ENCODE results near the gene PALM.

PALM gene

GRCh38 chr19:752652-753517, 44.1 kb downstream of the PALM start:
- DNase-seq, result no peak

DNA sequence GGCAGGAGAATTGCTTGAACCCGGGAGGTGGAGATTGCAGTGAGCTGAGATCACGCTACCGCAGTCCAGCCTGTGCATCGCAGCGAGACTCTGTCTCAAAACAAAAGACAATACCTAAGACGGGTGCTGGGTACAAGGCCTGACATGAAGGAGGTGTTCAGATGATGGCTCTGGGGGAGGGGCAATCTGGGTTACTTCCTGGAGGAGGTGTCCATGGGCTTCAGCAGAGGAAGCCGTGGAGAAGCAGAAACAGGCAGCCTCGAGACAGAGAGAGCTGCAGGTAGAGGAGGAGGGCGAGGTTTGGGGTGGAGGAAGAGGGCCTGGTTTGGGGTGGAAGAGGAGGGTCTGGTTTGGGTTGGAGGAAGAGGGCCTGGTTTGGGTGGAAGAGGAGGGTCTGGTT, 45.8 kb downstream of the PALM start:
- DNase-seq, result no peak

DNA sequence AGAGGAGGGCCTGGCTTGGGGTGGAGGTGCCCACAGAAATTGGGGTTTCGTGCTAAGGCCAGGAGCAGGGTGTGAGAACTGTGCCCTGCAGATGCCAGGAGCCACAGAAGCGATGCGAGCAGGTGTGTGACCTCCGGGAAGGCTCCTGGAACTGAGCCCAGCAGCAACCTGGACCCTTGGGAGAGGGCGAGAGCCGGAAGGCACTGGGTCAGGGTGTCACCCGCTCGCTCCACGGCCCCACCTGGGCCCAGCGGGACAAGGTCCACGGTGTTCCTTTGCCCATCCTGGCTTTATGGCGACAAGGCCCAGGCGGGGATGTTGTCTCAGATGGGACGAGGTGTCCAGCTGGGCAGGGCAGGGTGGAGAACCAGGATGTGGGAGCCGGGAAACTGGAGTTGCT, 46.3 kb downstream of the PALM start:
- DNase-seq, result no peak

DNA sequence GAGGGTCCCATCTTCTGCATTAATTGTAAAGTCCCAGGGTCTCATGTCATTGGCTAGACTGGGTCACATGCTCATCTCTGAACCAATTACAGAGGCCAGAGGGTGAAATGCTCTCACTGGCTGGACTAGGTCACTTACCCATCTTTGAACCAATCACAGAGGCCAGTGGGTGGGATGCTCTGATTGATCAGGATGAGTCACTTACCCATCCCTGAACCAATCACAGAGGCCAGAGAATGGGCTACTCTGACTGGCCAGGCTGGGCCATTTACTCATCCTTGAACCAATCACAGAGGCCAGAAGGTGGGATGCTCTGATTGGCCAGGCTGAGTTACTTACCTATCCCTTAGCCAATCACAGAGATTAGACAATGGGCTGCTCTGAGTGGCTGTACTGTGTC, 47.5 kb downstream of the PALM start:
- no peak for DNase-seq

GRCh38 chr19:756821-757688, 48.3 kb downstream of the PALM start:
- no peak for DNase-seq

GRCh38 chr19:757811-758668, 49.3 kb downstream of the PALM start:
- no peak for DNase-seq

- DNase-seq, result no peak
Observed at GRCh38 chr19:763181-763580, 54.4 kb downstream of the PALM start.

GRCh38 chr19:763869-764268, 55.1 kb downstream of the PALM start:
- DNase-seq, result no peak

DNA sequence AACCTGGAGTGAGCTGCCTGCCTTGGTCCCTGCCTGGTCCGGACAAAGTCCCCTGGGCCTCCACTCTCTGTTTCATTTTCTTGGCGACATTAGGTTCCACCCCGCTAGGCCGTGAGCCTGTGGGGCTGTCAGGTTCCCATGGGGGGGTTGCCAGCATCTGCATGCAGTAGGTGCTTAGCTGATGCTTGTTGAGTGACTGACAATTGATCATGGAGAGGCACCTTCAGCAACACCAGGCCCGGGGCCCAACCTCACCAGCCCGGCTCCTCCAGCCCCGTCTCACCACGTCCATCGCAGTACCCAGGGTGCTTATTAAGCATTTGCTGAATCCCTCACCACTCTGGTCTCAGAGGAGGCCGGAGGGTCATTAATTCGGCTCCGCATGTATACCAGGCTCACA, 55.6 kb downstream of the PALM start:
- DNase-seq, result no peak

DNA sequence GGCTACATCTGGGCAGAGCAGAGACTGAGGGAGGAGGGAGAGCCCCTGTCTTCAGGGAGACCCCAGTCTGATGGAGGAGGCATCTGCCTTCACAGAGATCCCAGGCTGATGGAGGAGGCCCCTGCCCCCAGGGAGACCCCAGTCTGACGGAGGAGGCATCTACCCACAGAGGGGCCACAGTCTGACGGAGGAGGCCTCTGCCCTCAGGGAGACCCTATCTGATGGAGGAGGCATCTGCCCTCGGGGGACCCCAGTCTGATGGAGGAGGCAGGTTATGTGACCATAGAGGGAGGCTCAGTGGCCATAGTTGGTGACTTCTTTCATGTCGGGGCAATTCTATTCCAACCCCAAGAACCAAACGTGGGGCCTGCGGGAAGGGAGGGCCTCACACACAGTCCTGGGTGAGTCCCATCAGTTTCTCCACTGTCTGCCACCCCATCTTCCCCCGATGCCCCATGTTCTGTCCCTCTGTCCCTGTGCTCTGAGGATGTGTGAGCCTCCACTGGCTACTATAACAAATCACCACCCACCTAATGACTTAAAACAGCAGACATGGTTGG, 56.5 kb downstream of the PALM start:
- no peak for DNase-seq

GRCh38 chr19:768424-768823, 59.7 kb downstream of the PALM start:
- no peak for DNase-seq

- DNase-seq, result no peak
Observed at GRCh38 chr19:769616-770015, 60.9 kb downstream of the PALM start.

DNA sequence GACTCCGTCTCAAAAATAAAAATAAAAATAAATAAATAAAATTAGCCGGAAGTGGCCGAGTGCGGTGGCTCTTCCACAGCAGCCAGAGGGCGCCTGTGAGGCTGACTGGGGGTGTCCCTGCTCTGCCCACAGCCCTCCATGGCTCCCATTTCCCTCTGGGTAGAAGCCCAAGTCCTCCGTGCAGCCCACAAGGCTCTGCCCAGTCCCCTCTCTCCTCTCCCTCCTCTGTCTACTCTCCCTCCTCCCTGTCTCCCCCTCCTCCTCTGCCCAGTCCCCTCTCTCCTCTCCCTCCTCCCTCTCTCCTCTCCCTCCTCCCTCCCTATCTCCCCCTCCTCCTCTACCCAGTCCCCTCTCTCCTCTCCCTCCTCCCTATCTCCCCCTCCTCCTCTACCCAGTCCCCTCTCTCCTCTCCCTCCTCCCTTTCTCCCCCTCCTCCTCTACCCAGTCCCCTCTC, 62.6 kb downstream of the PALM start:
- DNase-seq, result no peak

GRCh38 chr19:772063-772462, 63.3 kb downstream of the PALM start:
- DNase-seq, result no peak

GRCh38 chr19:772730-773436, 64.1 kb downstream of the PALM start:
- no peak for DNase-seq

- DNase-seq, result no peak
Observed at GRCh38 chr19:776549-776948, 67.8 kb downstream of the PALM start.

- no peak for DNase-seq
Observed at GRCh38 chr19:778910-779653, 70.3 kb downstream of the PALM start.

DNA sequence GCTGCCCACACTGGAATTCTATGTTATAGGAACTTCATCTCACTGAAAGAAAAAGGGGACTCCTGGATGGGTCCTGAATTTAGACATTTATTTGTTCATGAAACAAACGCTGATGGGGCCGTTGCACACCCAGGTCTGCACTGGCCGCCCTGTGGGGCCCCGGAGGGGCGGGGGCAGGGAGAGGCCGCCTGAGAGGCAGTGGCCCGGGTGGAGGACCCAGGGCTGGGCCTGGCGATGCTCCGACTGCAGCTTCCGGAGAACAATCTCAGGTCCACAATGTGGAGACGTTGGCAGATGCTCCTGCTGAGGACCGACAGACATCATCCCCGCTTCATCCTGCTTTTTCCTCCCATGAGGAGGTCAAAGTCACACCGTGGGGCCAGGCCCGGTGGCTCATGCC, 72.2 kb downstream of the PALM start:
- DNase-seq, result no peak

DNA sequence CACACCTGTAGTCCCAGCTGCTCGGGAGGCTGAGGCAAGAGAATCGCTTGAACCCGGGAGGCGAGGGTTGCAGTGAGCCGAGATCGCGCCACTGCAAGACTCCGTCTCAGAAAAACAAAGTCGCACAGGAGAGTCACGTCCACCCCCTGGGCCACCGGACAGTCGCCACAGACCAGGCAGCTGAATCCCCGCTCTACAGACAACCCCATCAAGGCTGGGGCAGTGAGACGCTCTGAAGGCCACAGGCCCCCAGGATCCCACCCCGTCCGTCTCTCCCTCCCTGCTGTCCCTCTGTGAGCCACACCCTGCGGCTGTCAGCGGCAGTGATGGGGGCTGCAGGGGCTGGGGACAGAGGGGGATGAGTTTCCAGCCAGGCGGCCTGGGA, 73.1 kb downstream of the PALM start:
- DNase-seq, result no peak

- DNase-seq, result no peak
Observed at GRCh38 chr19:782185-782877, 73.6 kb downstream of the PALM start.

Measured in NCI-H510A treated with DMSO at 0.1 percent for 48 hours (cell line).